Lower leg skin (tissue), 3 donors: ENCODE measurements around the gene KCNMB2.

Source experiments
- POLR2A ChIP-seq, 2 donors: fragments of 450-650 bp; IDR thresholded peaks; one replicate each; pipeline ENCODE4 v1.6.1; 2016 to 2017; ENCODE audit warnings: antibody characterized with exemption in 2 of 2, mild to moderate bottlenecking in 1 of 2, moderate library complexity in 1 of 2
- TF ChIP-seq, protein P1 (sequence below), 3 donors: fragments of 450-650 bp; IDR thresholded peaks; one replicate each; pipeline ENCODE4 v1.5.1; 2016; ENCODE audit warnings: antibody characterized with exemption in 3 of 3, mild to moderate bottlenecking in 3 of 3, moderate library complexity in 2 of 3

DNA sequence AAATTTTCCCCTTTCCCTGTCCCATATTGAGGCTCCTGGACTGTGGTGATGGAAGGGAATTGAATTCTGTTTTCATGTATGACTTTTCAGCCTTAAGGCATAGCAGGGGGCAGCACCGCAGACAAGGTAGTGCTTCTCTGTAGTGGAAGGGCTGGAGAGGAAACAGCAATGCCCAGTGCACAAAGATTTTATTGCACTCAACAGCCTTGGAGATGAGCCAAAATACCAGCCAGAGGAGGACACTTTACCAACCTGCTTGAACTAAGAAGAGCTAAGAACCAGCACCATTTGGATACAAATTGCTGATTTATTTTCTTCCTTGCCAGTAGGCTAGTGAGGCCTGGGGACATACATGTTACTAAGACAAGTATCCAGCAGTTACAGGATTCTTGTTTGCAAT, 98.7 kb downstream of the KCNMB2 start:
- no peak for TF ChIP-seq POLR2A (IDR thresholded peaks at IDR 0.05)
- TF ChIP-seq, protein P1, sequence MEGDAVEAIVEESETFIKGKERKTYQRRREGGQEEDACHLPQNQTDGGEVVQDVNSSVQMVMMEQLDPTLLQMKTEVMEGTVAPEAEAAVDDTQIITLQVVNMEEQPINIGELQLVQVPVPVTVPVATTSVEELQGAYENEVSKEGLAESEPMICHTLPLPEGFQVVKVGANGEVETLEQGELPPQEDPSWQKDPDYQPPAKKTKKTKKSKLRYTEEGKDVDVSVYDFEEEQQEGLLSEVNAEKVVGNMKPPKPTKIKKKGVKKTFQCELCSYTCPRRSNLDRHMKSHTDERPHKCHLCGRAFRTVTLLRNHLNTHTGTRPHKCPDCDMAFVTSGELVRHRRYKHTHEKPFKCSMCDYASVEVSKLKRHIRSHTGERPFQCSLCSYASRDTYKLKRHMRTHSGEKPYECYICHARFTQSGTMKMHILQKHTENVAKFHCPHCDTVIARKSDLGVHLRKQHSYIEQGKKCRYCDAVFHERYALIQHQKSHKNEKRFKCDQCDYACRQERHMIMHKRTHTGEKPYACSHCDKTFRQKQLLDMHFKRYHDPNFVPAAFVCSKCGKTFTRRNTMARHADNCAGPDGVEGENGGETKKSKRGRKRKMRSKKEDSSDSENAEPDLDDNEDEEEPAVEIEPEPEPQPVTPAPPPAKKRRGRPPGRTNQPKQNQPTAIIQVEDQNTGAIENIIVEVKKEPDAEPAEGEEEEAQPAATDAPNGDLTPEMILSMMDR (IDR thresholded peaks at IDR 0.05) = no peak
